Measurements from ENCODE around the gene TYMP. TPM values are rescaled to one million over a fixed set of nuclear protein-coding genes. Genes with fewer than 3 reads are reported as not detected.

The TYMP gene
- total and polyA plus RNA-seq, 8 donors, result 14.3 to 162 (median 70.2) TPM

DNA sequence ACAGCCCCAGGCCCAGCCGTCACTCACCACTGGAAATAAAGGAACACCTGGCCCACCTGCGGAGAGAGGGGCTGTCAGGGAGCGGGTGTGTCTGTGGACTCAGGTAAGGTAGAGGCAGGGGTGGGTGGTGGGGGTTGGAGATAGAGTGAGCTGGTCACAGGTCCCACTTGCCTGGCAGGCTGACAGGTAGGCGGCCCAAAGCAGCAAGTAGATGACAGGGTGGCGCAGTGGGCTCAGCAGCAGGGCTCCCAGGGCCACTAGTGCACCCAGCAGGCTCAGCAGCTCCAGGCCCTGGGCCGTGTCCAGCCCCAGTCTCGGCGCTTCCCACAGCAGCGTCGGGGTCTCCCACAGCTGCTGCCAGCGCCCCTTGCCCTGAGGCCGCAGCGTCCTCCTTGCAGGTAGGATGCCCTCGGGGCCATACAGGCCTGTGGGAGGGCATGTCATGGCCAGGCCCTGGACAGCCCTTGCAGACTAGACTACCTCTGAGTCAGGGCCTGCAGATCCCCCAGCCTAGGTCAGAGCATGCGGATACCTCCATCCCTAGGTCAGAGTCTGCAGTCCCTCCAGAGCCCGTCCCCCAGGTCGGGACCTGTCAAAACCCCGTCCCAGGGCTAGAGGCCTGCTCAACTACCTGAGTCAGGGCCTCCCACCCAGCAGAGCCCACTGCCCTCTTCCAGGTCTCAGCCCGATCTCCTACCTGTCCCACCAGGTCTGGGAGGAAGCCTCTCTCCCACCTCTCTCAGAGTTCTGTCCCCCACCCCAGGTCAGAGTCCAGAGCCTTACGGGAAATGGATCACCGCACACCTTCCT, 23.0 kb downstream of the TYMP start:
- WGBS, 5 donors, result 17 to 31% (median 18%) methylated on average over 15 to 21 of the region's 21 CpGs
- Histone ChIP-seq H3K27ac (peak overlapping the region; percentile 84 to 98 (median 88)), H3K4me3 (peak overlapping the region; percentile 76 to 99 (median 90)), H3K36me3 (peaks cover 27 to 49% (median 46%) of the 10 kb centered on the region in 4 donors), H3K9me3 (no peaks in the 10 kb centered on the region), H3K27me3 (no peaks in the 10 kb centered on the region), H3K4me1 (peaks cover 23 to 46% (median 39%) of the 10 kb centered on the region in 4 donors)
- intact Hi-C loops (cut with DNase I; ENCODE audit: low total_unique reads), result loop anchor here (10.0 kb wide), 1 partner anchor 252 kb away; the partner anchor contains the start of gene HDAC10
- peak in 1 of 2 donors; percentile 62 for DNase-seq
- no peak for TF ChIP-seq POLR2A (IDR thresholded peaks at IDR 0.05)
- TF ChIP-seq CTCF (IDR thresholded peaks at IDR 0.05), result no peak
- TF ChIP-seq EP300 (IDR thresholded peaks at IDR 0.05), result no peak
- TF ChIP-seq POLR2AphosphoS5 (IDR thresholded peaks at IDR 0.05), result no peak

GRCh38 chr22:50505776-50506610, 23.8 kb downstream of the TYMP start:
- intact Hi-C loops (cut with DNase I; ENCODE audit: low total_unique reads), result loop anchor here (10.0 kb wide), 1 partner anchor 251 kb away; the partner anchor contains the start of gene HDAC10
- Histone ChIP-seq H3K36me3 (peaks cover 27 to 48% (median 43%) of the 10 kb centered on the region in 4 donors), H3K4me3 (peak overlapping the region; percentile 76 to 99 (median 90)), H3K27ac (peak overlapping the region in 1 of 5 donors; percentile 98), H3K27me3 (no peaks in the 10 kb centered on the region), H3K4me1 (peaks cover 23 to 46% (median 38%) of the 10 kb centered on the region in 4 donors), H3K9me3 (no peaks in the 10 kb centered on the region)
- peak in 1 of 2 donors; percentile 27 for DNase-seq
- TF ChIP-seq POLR2AphosphoS5 (IDR thresholded peaks at IDR 0.05) (no peak), EP300 (IDR thresholded peaks at IDR 0.05) (no peak), POLR2A (IDR thresholded peaks at IDR 0.05) (no peak), CTCF (IDR thresholded peaks at IDR 0.05) (no peak)
- WGBS, 5 donors, result 84 to 89% (median 88%) methylated on average over 22 to 41 of the region's 41 CpGs

- Histone ChIP-seq H3K4me3 (no peak overlapping the region), H3K36me3 (peaks cover 27 to 41% (median 40%) of the 10 kb centered on the region in 4 donors), H3K4me1 (peaks cover 23 to 46% (median 37%) of the 10 kb centered on the region in 4 donors), H3K27ac (no peak overlapping the region), H3K27me3 (no peaks in the 10 kb centered on the region), H3K9me3 (no peaks in the 10 kb centered on the region)
- 84 to 98% (median 91%) methylated on average over 9 to 14 of the region's 14 CpGs for WGBS, 5 donors
- TF ChIP-seq EP300 (IDR thresholded peaks at IDR 0.05) (no peak), POLR2AphosphoS5 (IDR thresholded peaks at IDR 0.05) (no peak), CTCF (IDR thresholded peaks at IDR 0.05) (no peak), POLR2A (IDR thresholded peaks at IDR 0.05) (no peak)
- DNase-seq, result no peak
- intact Hi-C loops (cut with DNase I; ENCODE audit: low total_unique reads), result loop anchor here (10.0 kb wide), 1 partner anchor 251 kb away; the partner anchor contains the start of gene HDAC10
Observed at GRCh38 chr22:50505276-50505775, 24.5 kb downstream of the TYMP start.
